SH-SY5Y (cell line): Measurements from ENCODE around the gene KCNG2.

Experiments
- GATA2 ChIP-seq: IDR thresholded peaks from 2 replicates; pipeline ENCODE4 v1.6.1; 2011; ENCODE audit warnings: mild to moderate bottlenecking, low read depth, low read length
- GATA3 ChIP-seq: IDR thresholded peaks from 2 replicates; pipeline ENCODE4 v1.6.1; 2011; ENCODE audit warnings: low read depth, mild to moderate bottlenecking, low read length, moderate library complexity

KCNG2 gene

DNA sequence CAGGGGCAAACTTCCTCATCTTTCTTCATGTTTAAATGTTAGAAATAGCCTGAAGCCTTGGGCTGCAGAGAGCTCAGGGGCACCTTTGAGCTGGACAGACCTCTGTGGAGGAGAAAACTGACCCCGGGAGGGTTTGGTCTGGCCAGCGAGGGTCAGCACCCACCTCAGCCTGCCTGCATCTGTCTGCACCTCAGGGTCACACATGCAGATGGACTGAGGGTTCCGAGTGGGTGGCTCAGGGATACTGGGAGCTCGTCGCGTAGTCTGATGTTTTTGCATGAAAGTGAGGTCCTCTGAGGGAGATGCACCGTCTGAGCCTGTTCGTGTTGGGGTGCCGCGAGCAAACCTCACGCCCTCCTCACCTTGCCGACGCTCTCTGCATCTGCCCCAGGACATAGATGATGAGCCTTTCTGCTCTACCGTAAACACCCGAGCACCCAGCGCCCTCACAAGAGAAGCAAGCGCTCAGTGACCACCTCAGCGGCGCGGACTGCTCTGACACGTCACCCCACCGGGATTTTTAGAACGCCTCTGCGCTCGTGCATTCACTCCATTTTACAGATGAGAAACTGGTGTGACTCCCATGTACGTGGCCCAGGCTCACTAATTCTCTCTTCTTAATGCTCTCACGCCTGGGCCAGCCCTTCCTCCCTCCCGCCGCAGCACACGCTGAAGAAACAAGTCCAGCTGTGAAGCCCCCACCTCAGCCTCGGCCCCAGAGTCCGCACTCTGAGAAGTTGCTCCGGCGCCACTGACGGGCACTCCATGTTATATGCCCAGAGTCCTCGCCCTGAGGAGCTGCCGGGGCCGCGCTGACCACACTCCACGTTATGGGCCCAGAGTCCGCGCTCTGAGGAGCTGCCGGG, 9.5 kb downstream of the KCNG2 start:
- TF ChIP-seq GATA2: no peak
- TF ChIP-seq GATA3: no peak

DNA sequence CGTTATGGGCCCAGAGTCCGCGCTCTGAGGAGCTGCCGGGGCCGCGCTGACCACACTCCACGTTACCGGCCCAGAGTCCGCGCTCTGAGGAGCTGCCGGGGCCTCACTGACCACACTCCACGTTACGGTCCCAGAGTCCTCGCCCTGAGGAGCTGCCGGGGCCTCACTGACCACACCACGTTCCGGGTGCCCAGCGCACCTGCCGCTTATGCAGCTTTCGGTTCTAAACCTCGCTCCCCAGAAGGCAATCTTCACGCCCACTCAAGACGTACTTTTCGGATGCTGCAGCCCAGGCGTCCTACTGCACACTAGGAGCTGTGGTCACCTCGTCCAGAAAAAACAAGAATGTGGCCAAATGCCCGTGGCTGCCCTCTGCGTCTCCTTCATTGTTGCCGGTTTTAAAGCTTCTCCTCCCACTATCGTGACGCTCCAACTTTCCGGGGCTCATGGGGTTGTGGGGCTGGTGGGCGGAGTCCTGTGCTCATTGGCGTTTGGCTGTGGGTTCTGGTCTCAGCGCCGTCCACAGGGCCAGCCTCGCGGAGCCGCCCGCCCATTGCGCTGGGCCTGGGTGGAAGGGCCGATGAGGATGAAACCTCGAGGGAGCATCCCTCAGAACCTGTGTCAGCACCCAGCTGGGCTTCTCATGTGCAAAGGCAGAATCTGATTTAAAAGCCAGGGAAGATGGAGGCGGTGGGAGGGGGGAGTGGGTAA, 11.9 kb downstream of the KCNG2 start:
- TF ChIP-seq GATA2 (no peak), GATA3 (no peak)

DNA sequence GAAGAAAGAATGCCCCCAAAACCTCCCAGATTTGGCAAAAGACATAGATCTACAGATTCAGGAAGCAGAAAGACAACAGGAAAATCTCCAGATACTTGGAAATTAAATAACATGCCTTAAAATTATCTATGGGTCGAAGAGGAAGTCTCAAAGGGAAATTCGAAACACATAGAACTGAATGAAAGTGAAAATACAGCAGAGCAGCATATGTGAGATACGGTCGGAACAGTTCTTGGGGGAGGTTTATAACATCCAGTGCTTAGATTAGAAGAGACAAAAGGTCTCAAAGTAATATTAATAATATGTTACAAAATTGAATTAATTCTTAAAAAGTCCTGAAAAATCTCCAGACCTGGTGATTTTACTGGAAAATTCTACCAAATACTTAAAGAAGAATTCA, 14.3 kb downstream of the KCNG2 start:
- no peak for TF ChIP-seq GATA2

- TF ChIP-seq GATA2 (no peak), GATA3 (no peak)
These were observed 16.6 kb downstream of the KCNG2 start for GRCh38 chr18:79814373-79814772.

- TF ChIP-seq GATA2: no peak
- no peak for TF ChIP-seq GATA3
These were observed 17.9 kb downstream of the KCNG2 start for GRCh38 chr18:79815657-79816056.

- TF ChIP-seq GATA3 (no peak), GATA2 (no peak)
These were observed 18.4 kb downstream of the KCNG2 start for GRCh38 chr18:79816092-79816491.

GRCh38 chr18:79816981-79817606, 19.4 kb downstream of the KCNG2 start:
- TF ChIP-seq GATA3: no peak
- no peak for TF ChIP-seq GATA2

GRCh38 chr18:79817607-79817998, 19.9 kb downstream of the KCNG2 start:
- TF ChIP-seq GATA3 (no peak), GATA2 (no peak)

GRCh38 chr18:79818036-79818435, 20.3 kb downstream of the KCNG2 start:
- TF ChIP-seq GATA3: no peak
- no peak for TF ChIP-seq GATA2

- TF ChIP-seq GATA3 (no peak), GATA2 (no peak)
These were observed 20.9 kb downstream of the KCNG2 start for GRCh38 chr18:79818631-79819030.

- no peak for TF ChIP-seq GATA2
These were observed 21.6 kb downstream of the KCNG2 start for GRCh38 chr18:79819064-79819967.

GRCh38 chr18:79819968-79820351, 22.2 kb downstream of the KCNG2 start:
- no peak for TF ChIP-seq GATA2
- no peak for TF ChIP-seq GATA3

DNA sequence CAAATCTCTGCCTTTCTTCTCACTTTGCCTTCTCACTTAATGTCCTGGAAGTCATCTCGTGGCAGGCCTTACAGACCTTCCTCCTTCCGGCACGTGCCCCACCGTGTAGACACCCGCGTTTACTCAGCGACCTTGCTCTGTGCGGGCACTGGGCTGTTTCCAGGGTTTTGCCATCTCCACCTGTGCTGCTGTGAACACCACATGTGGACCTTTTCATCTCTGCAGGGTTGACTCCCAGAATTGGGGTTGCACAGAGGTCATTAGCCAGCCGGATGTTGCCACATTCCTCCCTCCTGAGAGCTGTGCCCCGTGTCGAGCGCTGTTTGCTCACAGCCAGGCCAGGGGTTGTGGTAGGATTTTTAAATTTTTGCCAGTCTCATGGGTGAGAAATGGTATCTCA, 25.4 kb downstream of the KCNG2 start:
- no peak for TF ChIP-seq GATA2
- TF ChIP-seq GATA3: no peak

GRCh38 chr18:79825913-79826312, 28.2 kb downstream of the KCNG2 start:
- TF ChIP-seq GATA3 (no peak), GATA2 (no peak)
